ENCODE results near the gene ESYT3.
"Not testable (repeated sequence)": the region's sequence is repeated elsewhere in the genome, so short reads cannot be mapped to it uniquely, and the experiment has no call there.

The ESYT3 gene

GRCh38 chr3:138511945-138512344 lies 77.5 kb downstream of the ESYT3 start:
- DNase-seq (ENCODE audit: extremely low read depth, low read depth) = no peak
- no peak for TF ChIP-seq CTCF (IDR thresholded peaks at IDR 0.05; ENCODE audit: low read depth, low read length)

- TF ChIP-seq CTCF (IDR thresholded peaks at IDR 0.05; ENCODE audit: low read depth, low read length) = no peak
- DNase-seq (ENCODE audit: extremely low read depth, low read depth) = no peak
Observed at GRCh38 chr3:138513090-138513843, 78.9 kb downstream of the ESYT3 start.

GRCh38 chr3:138521445-138521844 lies 87.0 kb downstream of the ESYT3 start:
- DNase-seq (ENCODE audit: extremely low read depth, low read depth) = not testable (repeated sequence)
